Panc1 (cell line): ENCODE results near the gene GATAD2B. TPM values are rescaled to one million over a fixed set of nuclear protein-coding genes. Genes with fewer than 3 reads are reported as not detected.
A peak's percentile ranks its signal among the peaks of the same experiment; 100 is the strongest.

Experiments used
- ATAC-seq: fragments of 200-7000 bp; cut with Tn5 transposase; 2 replicates; pipeline ENCODE4 v1.9.1; 2020; ENCODE audit warnings: mild to moderate bottlenecking, moderate library complexity
- BruUV-seq: library from RNA; stranded (reverse); fragments of 400-500 nt; replicated peaks from 2 replicates; lab custom pipeline; 2021; lab: Mats Ljungman, UMichigan
- CTCF ChIA-PET: fragments of 300-600 bp; sonication (Branson Sonifier 250); formaldehyde crosslinking; loops from one replicate; lab custom pipeline; 2022; ENCODE audit warnings: antibody characterized with exemption; lab: Charles Lee
- POLR2A ChIA-PET: fragments of 300-600 bp; sonication (Branson Sonifier 250); formaldehyde crosslinking; loops from one replicate; lab custom pipeline; 2022; ENCODE audit warnings: antibody characterized with exemption; lab: Charles Lee
- DNase-seq: peaks from one replicate; pipeline ENCODE4 v3.0.0-alpha.2; 2010; ENCODE audit warnings: low read depth, low spot score
- H3K27ac ChIP-seq: 2 replicates; pipeline ENCODE4 v1.5.1; 2011; ENCODE audit warnings: mild to moderate bottlenecking, low read length, inconsistent platforms
- H3K27me3 ChIP-seq: fragments of 200-500 bp; sonication (Bioruptor generic); 2 replicates; pipeline ENCODE4 v1.6.0; 2014; ENCODE audit warnings: low read length, inconsistent platforms; ENCODE audit not compliant: control insufficient read depth, insufficient read depth
- H3K36me3 ChIP-seq: fragments of 200-500 bp; sonication (Bioruptor generic); 2 replicates; pipeline ENCODE4 v1.5.1; 2014; ENCODE audit warnings: inconsistent platforms, mild to moderate bottlenecking, low read length, moderate library complexity; ENCODE audit not compliant: control insufficient read depth, insufficient read depth
- H3K4me1 ChIP-seq: 2 replicates; pipeline ENCODE4 v1.5.1; 2011; ENCODE audit warnings: inconsistent platforms, mild to moderate bottlenecking, low read length, moderate library complexity; ENCODE audit not compliant: control insufficient read depth, insufficient read depth
- H3K4me3 ChIP-seq, 2 experiments: 2 replicates each; pipeline ENCODE4 v1.5.1; 2011 to 2012; ENCODE audit warnings: low read depth in 2 of 2, low read length in 2 of 2, mild to moderate bottlenecking in 2 of 2, inconsistent platforms in 1 of 2, moderate library complexity in 1 of 2
- H3K9me3 ChIP-seq: fragments of 200-500 bp; sonication (Bioruptor generic); 2 replicates; pipeline ENCODE4 v1.5.1; 2014; ENCODE audit warnings: low read depth, mild to moderate bottlenecking, inconsistent platforms, low read length, moderate library complexity; ENCODE audit not compliant: control insufficient read depth, insufficient read depth
- POLR2AphosphoS5 ChIP-seq: IDR thresholded peaks from 2 replicates; pipeline ENCODE4 v1.6.1; 2012; ENCODE audit warnings: mild to moderate bottlenecking, low read depth, low read length, moderate library complexity
- SIN3A ChIP-seq: IDR thresholded peaks from 2 replicates; pipeline ENCODE4 v1.6.1; 2012; ENCODE audit warnings: low read depth, mild to moderate bottlenecking, low read length, moderate library complexity, borderline replicate concordance; ENCODE audit not compliant: insufficient read depth
- TCF7L2 ChIP-seq: IDR thresholded peaks from 2 replicates; pipeline ENCODE4 v1.6.1; 2011; ENCODE audit warnings: mild to moderate bottlenecking, low read depth, low read length, inconsistent platforms
- in situ Hi-C: cut with HindIII; loops from 2 replicates; pipeline ENCODE4 v1.10.0; 2016; ENCODE audit warnings: low sequenced_read_pairs, low pct_unique_long_range_greater_than_20kb
- intact Hi-C: fragments of 100-400 bp; cut with micrococcal nuclease; formaldehyde crosslinking; loops from one replicate; pipeline ENCODE4 v1.10.0; 2022; ENCODE audit not compliant: unreplicated experiment
- total RNA-seq: library from RNA; stranded (reverse); gene quantifications from one replicate; pipeline ENCODE4 v1.2.1, GENCODE V29; 2021; ENCODE audit not compliant: unreplicated experiment
- TF ChIP-seq, protein P1 (sequence below): fragments of 450-650 bp; IDR thresholded peaks from 2 replicates; pipeline ENCODE4 v1.5.1; 2017; ENCODE audit warnings: mild to moderate bottlenecking
- TF ChIP-seq, protein P2 (sequence below), 2 experiments: IDR thresholded peaks; 2 replicates each; pipeline ENCODE4 v1.6.1; 2011 to 2012; ENCODE audit warnings: low read depth in 2 of 2, control low read depth in 1 of 2, low read length in 1 of 2, mild to moderate bottlenecking in 1 of 2, moderate library complexity in 1 of 2; ENCODE audit not compliant: insufficient read depth in 1 of 2

The GATAD2B gene
- total RNA-seq, 1 experiment from 2014 or later = 47.2 TPM

DNA sequence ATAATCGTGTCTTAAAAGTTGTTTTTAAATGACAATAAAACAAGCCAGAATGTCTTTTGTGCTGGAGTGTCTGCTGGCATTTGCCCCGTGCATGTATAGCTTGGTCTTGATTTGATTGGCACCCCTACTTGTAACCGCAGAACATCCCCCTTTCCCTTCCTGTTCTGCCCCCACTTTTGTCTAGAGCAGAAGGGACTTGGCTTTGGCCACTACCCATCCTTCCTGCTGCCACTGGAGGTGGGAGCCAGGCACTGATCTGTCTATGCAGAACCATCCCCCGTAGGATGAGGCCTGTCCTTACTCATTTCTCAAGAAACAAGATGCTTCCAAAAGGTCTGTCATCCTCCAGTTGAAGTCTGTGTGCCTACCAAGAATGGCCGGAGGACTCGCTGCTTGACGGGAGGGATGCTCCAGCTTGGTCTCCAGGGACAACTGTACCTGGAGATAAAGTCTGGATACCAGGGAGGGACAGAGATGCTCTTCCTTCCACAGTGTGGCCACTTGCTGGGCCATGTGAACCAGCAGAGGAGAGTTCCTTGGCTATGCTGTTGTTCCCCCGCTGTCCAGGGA lies 148.7 kb downstream of the GATAD2B start:
- H3K27ac ChIP-seq = no peak overlapping the region
- CTCF ChIA-PET = interaction anchor here (0.7 kb wide), 1 partner anchor 202 kb away, joined by 4 read pairs; no protein-coding TSS in a partner anchor
- in situ Hi-C loops (no loop called here), intact Hi-C loops (loop anchor here (5.0 to 10.0 kb wide), 2 partner anchors 97 to 259 kb away; partner anchors contain the start of gene NPR1)
- ATAC-seq = no peak
- no peaks in the 10 kb centered on the region for H3K9me3 ChIP-seq
- peaks cover 8% of the 10 kb centered on the region for H3K4me1 ChIP-seq
- no TSS peak for BruUV-seq
- no peak for DNase-seq
- H3K4me3 ChIP-seq = no peak overlapping the region
- TF ChIP-seq TCF7L2 = no peak
- no peak for TF ChIP-seq SIN3A
- TF ChIP-seq, protein P1, sequence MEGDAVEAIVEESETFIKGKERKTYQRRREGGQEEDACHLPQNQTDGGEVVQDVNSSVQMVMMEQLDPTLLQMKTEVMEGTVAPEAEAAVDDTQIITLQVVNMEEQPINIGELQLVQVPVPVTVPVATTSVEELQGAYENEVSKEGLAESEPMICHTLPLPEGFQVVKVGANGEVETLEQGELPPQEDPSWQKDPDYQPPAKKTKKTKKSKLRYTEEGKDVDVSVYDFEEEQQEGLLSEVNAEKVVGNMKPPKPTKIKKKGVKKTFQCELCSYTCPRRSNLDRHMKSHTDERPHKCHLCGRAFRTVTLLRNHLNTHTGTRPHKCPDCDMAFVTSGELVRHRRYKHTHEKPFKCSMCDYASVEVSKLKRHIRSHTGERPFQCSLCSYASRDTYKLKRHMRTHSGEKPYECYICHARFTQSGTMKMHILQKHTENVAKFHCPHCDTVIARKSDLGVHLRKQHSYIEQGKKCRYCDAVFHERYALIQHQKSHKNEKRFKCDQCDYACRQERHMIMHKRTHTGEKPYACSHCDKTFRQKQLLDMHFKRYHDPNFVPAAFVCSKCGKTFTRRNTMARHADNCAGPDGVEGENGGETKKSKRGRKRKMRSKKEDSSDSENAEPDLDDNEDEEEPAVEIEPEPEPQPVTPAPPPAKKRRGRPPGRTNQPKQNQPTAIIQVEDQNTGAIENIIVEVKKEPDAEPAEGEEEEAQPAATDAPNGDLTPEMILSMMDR = no peak
- TF ChIP-seq, protein P2, sequence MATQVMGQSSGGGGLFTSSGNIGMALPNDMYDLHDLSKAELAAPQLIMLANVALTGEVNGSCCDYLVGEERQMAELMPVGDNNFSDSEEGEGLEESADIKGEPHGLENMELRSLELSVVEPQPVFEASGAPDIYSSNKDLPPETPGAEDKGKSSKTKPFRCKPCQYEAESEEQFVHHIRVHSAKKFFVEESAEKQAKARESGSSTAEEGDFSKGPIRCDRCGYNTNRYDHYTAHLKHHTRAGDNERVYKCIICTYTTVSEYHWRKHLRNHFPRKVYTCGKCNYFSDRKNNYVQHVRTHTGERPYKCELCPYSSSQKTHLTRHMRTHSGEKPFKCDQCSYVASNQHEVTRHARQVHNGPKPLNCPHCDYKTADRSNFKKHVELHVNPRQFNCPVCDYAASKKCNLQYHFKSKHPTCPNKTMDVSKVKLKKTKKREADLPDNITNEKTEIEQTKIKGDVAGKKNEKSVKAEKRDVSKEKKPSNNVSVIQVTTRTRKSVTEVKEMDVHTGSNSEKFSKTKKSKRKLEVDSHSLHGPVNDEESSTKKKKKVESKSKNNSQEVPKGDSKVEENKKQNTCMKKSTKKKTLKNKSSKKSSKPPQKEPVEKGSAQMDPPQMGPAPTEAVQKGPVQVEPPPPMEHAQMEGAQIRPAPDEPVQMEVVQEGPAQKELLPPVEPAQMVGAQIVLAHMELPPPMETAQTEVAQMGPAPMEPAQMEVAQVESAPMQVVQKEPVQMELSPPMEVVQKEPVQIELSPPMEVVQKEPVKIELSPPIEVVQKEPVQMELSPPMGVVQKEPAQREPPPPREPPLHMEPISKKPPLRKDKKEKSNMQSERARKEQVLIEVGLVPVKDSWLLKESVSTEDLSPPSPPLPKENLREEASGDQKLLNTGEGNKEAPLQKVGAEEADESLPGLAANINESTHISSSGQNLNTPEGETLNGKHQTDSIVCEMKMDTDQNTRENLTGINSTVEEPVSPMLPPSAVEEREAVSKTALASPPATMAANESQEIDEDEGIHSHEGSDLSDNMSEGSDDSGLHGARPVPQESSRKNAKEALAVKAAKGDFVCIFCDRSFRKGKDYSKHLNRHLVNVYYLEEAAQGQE (IDR thresholded peaks at IDR 0.05; ENCODE audit: insufficient read depth in 1 of 2, low read depth in 2 of 2, low read length in 1 of 2) = no peak
- TF ChIP-seq POLR2AphosphoS5 = no peak
- no peaks in the 10 kb centered on the region for H3K27me3 ChIP-seq
- POLR2A ChIA-PET = no interaction called here
- H3K36me3 ChIP-seq = peaks cover 6% of the 10 kb centered on the region; the same call in 1 of the 2 replicates

DNA sequence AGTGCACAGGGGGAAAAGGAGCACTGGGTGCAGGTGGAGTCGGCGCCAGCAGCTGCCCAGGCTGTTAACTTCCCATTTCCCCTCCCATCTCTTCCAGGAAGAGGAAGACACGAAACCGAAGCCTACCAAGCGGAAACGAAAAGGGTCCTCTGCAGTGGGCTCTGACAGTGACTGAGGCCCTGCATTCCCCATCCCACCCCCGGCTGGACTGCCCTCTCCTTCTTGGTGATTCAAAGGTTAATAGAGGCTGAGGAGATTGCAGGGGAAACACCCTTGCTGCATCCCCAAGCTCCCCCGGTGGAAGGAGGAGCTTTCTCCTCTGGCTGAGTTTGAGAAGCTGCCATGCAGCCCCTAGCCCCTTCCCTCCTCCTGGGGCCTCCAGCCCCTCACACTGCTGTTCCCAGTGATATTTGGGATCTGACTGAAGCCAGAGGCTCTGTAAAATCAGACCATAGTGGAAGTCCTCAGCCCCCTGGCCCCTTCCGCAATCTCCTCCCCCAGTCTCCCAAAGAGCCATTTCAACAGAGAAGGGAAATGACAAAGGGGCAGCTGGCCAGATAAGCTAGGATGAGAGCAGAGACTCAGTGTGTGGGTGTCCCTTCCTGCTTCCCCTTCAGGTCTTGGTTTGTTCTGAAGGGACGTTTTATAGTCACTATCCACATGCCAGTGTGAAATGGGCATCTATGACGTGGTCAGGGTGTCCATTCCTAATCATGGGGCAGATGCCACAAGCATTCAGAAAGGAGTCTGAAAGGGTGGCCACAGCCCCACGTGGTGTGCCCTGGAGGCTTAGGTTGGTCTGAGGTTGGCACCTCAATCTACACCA lies 149.5 kb downstream of the GATAD2B start:
- Histone ChIP-seq H3K27ac (no peak overlapping the region), H3K27me3 (no peaks in the 10 kb centered on the region), H3K9me3 (no peaks in the 10 kb centered on the region), H3K36me3 (peaks cover 8% of the 10 kb centered on the region; the same call in 1 of the 2 replicates), H3K4me3 (no peak overlapping the region), H3K4me1 (peaks cover 8% of the 10 kb centered on the region)
- DNase-seq = no peak
- ChIA-PET POLR2A (no interaction called here), CTCF (interaction anchor here (0.6 to 0.7 kb wide), 2 partner anchors 96 to 201 kb away, joined by 4 to 8 read pairs; no protein-coding TSS in a partner anchor)
- TF ChIP-seq, protein P2 (IDR thresholded peaks at IDR 0.05; ENCODE audit: insufficient read depth in 1 of 2, low read depth in 2 of 2, low read length in 1 of 2) = no peak
- TF ChIP-seq, protein P1 = no peak
- TF ChIP-seq SIN3A (no peak), TCF7L2 (no peak)
- intact Hi-C loops (loop anchor here (5.0 to 10.0 kb wide), 2 partner anchors 96 to 259 kb away; partner anchors contain the start of gene NPR1), in situ Hi-C loops (no loop called here)
- ATAC-seq = no peak
- BruUV-seq = TSS peak; percentile 89
